A673 (cell line): ENCODE data around the gene EIF2D.

Source experiments
- EZH2 ChIP-seq: fragments of 200-600 bp; sonication (generic); IDR thresholded peaks from 2 replicates; pipeline ENCODE4 v1.6.1; 2017; ENCODE audit warnings: borderline replicate concordance, low read depth, mild to moderate bottlenecking, mixed read lengths, antibody characterized with exemption, low read length; ENCODE audit not compliant: poor library complexity, severe bottlenecking
- TF ChIP-seq, protein P1 (sequence below): fragments of 300-800, 200-600 bp; sonication (generic); conservative IDR thresholded peaks from 2 replicates; pipeline ENCODE4 v1.5.1; 2017; ENCODE audit warnings: low read depth, mild to moderate bottlenecking, antibody characterized with exemption, low read length, moderate library complexity, mixed read lengths

DNA sequence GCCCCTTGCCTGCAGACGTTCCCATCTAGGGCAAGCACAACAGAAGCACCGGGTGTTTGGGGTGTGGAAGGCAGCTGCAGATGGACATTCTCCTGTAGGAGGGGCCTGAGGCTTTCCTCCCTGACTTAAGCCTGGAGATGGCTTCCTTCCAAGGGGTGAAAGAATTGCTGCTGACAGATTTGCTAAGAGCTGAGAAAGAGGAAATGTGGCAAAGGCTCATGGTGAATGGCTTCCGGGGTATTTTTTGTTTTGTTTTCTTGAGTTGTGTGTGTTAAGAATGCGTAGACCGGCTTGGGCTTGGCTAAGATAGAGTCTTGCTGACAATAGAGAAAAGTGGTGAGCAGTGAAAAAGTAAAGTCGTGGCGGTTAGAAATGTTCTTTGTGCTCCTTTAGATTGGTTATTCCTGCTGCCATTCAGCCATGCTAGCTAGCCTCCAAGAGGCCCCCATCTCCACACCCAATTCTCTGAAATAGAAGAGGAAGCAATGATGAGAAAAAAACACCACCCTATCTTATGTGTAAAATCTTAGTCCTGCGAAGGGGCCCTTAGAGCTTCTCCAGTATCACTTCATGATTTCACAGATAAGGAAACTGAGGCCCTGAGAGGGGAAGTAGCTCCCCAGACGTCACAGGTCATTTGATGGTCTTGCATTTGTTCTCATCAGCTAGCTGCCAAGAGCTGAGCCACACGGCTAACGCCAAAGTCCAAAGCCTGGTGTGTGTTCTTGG, 36.9 kb downstream of the EIF2D start:
- no peak for TF ChIP-seq EZH2
- TF ChIP-seq, protein P1, sequence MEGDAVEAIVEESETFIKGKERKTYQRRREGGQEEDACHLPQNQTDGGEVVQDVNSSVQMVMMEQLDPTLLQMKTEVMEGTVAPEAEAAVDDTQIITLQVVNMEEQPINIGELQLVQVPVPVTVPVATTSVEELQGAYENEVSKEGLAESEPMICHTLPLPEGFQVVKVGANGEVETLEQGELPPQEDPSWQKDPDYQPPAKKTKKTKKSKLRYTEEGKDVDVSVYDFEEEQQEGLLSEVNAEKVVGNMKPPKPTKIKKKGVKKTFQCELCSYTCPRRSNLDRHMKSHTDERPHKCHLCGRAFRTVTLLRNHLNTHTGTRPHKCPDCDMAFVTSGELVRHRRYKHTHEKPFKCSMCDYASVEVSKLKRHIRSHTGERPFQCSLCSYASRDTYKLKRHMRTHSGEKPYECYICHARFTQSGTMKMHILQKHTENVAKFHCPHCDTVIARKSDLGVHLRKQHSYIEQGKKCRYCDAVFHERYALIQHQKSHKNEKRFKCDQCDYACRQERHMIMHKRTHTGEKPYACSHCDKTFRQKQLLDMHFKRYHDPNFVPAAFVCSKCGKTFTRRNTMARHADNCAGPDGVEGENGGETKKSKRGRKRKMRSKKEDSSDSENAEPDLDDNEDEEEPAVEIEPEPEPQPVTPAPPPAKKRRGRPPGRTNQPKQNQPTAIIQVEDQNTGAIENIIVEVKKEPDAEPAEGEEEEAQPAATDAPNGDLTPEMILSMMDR = no peak
